Activated CD8-positive, alpha-beta memory T cell treated with anti-CD3 and anti-CD28 coated beads, Interleukin-2, amount 50 U/mL, for 24 hours (primary cell): ENCODE results near the gene GPR107.

Experiments
- DNase-seq: peaks from one replicate; pipeline ENCODE4 v3.0.0-alpha.2; 2020; ENCODE audit errors: extremely low read depth

The GPR107 gene

DNA sequence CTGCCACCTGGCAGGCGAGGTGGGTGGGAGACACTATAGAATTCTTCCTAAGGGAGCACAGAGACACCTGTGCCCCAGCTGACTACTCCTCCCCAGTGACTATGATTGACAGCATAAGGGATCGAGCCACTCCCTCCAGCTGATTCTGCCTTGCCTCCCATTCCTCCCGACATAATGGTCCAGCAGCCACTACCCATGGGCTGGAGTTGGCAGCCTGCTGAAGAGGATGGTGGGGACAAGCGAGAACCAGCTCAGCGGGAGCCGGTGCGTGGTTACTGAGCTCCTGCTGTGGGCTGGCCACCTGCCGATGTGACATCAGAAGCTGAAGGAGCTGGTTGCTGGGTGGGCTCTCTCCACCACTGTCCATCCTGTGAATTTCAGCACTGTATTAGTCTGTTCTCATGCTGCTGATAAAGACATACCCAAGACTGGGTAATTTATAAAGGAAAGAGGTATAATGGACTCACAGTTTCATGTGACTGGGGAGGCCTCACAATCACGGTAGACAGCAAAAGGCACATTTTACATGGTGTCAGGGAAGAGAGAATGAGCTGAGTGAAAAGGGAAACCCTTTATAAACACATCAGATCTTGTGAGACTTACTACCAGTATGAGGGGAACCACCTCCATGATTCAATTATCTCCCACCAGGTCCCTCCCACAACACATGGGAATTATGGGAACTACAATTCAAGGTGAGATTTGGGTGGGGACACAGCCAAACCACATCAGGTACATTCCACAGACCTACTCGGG lies 106.4 kb downstream of the GPR107 start:
- DNase-seq = no peak

DNA sequence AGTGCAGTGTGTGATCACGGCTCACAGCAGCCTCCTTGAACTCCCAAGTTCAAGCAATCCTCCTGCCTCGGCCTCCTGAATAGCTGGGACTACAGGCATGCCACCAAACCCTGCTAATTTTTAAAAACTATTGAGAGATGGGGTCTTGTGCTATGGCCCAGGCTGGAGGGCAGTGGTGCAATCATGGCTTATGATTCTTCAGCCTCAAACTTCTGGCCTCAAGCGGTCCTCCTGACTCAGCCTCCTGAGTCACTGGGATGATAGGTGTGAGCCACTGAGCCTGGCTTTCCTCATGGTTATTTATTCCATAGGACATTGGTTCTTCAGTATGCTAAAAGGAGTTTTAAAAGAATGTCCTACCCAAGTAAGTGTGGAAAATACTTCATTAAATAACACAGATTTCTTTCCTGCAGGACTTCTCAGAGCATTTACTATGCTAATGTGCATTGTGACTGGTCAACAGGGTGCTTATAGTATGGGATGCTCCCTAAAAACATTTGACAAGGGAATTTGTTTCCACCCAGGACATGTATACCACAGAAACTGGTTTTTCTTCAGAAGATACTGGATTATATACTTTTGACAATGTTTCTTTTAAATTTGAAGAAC lies 107.3 kb downstream of the GPR107 start:
- no peak for DNase-seq

DNA sequence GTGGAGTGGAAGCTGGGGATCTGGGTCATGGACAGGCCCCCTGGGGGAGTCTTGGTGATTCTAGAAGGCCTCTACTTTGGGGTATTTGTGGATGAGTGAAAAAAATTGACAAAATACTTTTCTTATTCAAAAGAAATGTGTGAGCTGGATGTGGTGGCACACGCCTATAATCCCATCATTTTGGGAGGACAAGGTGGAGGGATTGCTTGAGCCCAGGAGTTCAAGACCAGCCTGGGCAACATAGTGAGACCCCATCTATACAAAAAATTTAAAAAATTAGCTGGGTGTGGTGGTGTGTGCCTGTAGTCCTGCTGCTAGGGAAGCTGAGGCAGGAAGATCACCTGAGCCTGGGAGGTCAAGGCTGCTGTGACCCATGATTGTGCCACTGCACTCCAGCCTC lies 111.9 kb downstream of the GPR107 start:
- no peak for DNase-seq

DNA sequence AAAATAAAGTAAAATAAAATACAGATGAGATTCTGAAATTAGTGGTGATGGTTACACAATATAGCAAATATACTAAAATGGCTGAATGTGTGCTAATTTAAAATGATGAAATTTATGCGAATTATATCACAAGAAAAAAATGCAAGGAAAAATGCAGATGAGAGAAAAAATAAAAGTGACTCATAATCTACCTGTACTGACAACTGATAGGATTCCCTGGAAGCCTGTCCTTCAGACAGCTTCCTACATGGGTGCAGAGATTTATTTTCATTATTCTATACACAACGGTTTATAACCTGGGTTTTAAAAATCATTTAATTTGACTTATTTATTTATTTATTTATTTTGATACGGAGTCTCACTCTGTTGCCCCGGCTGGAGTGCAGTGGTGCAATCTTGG lies 112.7 kb downstream of the GPR107 start:
- DNase-seq = no peak

DNA sequence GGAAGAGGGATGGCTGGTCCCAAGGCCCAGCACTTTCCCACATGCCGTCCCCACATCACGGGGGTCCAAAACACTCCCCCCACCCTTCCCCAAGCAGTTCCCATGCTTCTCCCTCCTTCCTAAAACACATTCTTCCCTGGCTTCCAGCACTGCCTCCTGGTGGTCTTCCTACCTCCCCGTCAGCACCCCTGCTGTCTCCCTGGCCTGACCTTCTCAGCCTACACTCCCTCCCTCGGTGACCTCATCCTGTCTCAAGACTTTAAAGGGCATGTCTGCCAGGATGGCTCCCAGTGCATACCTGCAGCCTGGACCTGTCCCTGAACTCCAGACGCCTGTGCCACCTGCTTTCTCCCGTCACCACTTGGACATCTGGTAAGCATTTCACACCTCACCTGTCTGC lies 114.2 kb downstream of the GPR107 start:
- DNase-seq = no peak

DNA sequence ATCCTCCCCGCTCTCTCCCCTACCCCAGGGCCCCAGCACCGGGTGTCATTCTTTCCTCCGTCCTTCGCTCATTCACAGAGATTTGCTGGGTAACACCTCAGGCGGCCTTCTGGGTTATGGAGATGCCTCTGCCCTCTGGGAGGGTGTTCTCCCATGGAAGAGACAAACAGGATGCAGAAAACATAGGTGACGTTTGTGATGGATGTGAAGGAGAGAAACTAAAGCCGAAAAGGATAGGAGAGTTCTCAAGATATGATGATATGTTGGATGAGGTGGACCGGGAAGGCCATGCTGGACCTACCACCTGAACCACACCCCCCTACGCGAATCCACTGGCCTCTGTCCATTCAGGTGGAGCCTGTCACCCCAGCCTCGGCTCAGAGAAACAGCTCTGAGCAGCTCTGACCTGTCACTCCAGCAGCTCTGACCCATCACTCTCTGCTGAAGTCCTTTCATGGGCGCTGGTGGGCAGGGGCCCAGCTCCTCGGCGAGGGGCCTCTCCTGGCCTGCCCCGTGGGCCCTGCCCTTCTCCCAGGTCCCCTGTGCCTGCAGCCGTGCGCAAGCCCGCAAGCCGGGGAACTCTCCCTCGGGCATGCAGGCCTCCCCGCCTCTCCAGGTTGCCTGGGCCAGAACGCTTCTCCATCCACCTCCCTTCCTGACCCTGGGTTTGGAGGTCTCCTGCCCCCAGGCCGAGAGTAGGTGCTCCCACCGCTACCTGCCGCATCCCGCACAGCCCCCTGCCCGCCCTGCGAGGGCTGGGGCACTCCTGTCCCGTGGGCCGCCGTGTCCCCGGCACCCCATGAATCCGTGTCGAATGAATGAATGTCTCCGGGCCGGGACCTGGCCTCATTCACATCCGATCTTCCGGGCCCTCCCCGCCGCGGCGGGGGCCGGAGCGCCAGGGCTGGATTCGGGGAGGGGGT lies 117.8 kb downstream of the GPR107 start:
- no peak for DNase-seq

DNA sequence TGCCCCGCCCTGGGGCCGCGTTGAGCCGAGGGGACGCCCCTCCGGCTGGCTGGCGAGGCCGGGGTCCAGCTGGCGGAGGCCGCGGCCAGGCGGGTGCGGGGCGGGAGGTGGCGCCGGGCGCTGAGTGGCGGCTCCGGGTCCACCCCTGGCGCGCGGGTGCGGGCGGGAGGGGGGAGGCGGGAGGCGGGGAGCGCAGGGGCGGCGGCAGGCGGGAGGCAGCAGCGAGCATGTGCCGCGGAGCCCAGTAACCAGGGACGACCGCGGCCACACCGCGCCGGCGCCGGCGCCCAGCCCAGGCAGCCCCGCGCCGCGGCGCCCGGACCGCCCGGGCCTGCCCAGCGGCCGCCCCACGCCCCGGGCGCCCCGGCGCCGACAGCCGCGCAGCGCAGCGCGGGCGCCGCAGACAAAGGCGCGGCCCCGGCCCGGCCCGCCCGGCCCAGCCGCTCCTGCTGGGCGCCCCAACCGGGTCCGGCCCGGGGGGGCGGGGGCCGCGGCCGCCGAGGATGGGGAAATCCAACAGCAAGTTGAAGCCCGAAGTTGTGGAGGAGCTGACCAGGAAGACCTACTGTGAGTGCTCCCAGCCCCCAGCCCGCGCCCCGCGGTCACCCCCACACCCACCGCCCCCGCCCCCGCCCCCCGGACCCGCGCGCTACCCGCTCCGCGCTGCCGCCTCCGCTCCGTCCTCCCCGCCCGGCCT lies 118.6 kb downstream of the GPR107 start, which contains the start of gene NCS1:
NCS1 (plus strand) TSS at position 244 of the 697 bp plus-strand sequence; CDS start at position 504, 260 bp downstream.
- no peak for DNase-seq

DNA sequence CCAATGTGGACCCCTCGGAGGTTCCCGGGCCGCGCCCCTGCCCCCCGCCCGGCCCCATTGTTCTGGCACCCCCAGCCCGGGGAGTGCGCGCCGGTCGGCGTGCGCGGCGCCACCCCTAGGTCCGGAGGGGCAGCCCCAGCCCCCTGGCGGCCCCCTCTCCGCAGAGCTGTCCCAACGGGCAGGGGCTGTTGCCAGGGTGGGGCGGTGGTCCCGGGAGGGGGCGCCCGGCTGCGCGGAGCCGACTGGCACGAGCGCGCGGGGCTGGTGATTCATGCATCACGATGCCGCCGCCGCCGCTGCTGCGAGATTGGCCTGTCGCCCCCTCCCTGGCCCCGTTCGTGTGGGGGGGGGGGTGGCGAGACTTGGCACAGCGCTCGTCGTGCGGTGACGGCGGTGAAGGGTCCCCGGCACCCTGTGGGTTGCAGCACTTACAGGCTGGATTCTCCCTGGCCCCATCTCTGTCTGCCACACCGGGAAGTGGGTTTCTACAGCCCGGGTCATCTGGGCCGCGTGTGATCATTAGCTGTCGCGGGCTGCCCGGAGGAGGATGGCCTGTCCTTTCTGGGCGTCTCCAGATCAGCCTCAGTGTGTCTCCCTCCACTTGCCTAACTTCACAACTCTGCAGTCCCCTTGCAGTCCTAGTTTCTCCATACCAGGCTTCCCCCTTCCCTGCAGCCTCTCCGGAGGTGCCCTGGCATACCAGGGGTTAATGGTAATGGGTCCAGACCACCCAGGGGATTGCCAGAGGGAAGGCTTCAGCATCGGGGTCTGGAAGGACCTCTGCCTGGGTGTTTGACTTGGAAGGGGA lies 119.4 kb downstream of the GPR107 start:
- no peak for DNase-seq

DNA sequence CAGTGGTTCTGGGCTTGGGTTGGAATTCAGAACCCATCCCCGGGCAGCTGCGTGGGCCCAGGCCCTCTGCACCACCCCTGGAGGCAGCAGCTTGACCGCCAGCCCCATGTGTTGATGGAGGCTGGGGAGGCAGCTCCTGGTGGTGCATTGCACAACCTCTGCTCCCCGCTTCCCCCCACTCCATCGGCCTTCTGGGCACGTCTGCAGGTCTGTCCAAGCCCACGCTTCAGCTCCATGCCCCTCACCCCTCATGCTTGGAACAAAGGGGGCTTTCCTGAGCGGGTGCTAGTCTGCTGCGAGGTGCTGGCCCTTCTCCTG lies 119.9 kb downstream of the GPR107 start:
- DNase-seq = no peak

DNA sequence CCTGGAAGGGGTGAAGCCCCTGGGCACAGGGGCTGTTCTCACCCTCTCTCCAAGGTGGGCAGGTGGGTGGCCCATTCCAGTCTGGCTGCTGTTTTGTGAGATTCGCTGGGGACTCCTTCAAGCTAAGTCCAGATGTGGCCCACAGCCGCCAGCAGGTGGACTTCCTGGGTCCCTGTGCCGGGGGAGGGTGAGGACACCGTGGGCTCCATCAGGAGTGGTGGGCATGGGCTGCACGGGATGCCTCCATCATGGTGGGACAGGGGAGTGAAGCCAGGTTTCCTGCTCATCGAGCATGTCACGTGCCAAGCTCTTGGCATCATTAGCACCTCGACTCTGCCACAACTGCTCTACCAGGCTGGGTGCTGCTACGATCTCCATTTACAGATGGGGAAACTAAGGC lies 120.3 kb downstream of the GPR107 start:
- no peak for DNase-seq

DNA sequence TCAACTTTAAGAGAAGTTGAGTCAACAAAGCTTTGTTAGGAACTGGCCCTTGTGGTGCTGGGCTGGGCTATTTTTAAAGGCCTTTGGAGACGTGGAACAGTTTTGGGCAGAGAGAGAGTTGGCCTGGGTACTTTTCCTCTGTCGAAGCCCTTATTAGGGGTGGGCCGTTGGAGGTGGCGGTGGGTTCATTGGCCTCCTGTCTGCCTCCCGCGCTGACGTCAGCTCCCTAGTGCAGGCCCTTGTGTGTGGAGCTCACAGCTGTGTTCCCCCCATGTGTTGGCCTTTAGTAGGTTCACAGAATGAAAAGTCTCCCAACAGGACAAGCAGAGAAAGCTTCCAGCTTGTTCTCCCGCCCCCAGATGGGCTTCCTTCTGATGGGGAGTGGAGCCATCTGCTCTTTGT lies 121.2 kb downstream of the GPR107 start:
- no peak for DNase-seq

DNA sequence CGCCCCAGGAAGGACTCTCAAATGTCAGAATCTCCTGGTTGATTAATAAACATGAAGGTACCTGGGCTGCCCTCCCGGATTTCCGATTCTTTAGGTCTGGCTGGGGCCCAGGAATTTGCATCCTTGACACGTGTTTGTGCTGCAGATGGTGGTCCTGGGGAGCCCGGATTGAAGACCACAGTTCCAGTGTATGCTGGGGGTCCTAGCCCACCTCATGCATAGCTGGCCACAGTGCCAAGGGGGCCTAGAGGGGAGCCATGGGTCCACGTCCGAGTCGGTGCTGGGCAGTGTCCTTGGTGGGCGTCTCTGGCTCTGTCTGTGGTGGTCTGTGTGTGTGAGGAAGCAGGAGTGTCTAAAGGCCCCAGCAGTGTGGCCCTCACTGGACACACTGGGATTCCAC lies 121.6 kb downstream of the GPR107 start:
- DNase-seq = no peak

DNA sequence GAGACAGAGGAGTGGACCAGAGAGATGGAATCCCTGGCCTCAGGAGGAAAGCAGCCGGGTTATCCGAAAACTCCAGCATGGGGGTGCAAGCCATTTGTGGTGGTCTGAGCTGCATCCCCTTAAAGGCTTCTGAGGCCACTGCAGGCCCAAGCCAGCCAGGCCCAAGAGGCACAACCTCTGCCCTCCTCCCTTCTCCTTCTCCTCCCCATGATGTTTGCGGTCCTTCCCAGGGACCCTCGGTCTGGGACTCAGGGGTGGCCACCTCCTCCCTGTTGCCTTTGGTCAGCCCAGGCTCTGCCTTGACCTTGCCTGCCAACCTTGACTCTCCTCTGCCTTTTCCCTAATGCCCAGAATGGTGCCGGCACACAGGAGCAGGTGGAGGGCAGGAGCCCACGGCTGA lies 123.1 kb downstream of the GPR107 start:
- DNase-seq = no peak

DNA sequence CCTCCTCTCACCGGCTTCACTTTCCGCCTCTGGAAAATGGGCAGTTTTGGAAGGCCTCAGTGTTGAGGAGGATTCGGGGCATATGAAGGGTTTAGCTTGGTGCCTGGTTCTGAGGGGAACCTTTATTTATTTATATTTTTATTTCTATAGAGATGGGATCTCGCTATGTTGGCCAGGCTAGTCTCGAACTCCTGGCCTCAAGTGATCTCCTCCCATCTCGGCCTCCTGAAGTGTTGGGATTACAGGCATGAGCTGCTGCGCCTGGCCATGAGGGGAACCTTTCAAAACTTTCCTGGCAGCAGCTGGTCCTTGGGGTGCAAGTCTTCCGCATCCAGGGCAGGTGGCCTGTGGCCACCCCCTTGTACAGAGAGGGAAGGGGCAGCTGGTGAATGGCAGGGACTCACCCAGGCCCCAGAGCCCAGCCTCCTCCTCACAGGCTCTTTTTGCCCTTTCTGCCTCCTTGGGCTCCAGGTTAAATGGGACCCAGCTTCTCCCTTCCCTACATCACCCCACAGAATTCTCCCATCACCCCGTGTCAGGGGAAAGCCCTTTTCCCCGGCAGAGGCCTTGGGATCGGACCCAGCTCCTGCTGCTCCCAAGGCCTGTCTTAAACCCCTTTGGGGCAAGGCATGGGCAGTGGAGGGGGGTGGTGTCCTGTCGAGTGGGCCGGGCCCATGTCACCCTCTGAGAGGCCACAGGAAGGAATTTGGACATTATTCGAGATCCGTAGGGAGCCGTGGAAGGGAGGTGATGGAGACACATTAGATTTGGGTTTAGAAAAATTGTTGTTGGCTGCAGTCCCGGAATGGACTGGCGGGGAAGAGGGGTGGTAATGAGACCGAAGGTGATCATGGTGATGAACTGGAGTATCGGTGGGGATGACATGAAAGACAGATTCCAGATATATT lies 124.4 kb downstream of the GPR107 start:
- no peak for DNase-seq

DNA sequence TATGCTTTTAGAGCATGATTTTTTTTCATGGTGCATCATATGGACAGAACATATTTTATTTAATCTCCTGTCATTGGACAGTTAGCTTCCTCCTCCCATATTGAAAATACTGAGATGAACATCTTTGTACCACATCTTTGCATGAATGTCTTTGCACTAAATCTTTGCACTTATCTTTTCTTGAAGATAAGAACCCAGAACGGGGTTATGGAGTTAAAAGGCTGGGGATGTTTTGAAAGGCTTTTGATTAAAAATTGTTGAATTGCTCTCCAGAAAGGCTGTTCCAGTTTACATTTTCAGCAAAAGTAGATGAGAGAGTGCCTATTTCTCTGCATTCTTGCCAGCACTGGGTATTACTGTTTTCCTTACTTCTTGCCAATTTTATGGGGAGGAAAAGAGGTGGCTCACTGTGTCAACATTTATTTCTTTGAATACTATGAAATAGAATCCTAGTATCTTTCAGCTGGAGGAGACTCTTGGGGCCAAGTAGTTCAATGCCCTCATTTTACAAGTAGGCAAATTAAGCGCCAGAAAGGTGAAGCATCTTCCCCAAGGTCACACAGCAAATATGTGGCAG lies 125.7 kb downstream of the GPR107 start:
- no peak for DNase-seq

DNA sequence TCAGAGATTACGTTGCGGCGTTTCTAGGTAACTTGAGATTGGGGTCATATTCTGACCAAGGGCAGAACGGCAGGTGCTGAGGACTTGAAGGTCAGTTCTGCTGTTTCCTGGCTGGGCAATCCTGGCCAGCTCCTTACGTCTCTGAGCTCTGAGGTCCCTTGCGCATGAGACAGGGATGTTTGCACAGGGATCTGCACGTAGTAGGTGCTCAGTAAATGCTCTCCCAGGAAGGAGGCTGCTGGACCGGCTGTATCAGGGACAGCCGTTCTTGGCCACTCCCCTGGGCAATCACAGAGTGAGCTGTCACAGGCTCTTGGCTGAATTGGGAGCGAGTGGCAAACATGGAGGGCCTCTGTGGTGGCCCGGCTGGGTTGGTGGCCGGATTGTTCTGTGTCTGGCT lies 126.8 kb downstream of the GPR107 start:
- DNase-seq = no peak

DNA sequence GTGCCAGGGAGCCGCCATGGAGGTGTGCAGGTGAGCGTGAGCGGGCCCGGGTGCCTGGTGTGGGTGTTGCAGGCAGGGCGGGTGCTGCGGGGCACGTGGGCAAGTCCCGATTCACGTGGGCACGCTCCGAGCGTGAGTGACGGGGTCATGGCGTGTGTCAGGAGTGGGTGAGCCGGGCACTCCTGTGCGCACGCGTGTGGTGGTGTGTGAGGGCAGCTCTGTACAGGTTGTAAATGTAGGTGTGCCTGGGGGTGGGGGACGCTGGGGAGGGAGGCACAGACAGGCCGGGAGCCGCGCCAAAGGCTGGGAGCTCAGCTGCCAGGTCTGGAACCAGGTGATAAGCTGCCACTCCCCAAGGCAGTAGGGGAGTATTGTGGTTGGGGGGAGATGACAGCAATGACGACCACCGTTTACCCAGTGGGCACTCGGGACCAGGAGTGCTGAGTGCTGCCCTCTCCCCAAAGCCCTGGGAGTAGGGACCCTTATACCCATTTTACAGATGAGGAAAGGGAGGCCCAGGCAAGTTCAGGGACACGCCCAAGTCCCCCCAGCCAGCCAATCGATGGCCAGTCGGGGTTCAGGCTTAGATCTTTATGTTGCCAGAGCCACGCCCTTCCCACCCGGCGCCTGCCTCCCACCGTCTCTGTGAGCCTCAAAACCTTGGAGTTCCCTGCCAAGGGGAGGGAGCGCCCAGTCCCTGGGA lies 128.1 kb downstream of the GPR107 start:
- DNase-seq = no peak

DNA sequence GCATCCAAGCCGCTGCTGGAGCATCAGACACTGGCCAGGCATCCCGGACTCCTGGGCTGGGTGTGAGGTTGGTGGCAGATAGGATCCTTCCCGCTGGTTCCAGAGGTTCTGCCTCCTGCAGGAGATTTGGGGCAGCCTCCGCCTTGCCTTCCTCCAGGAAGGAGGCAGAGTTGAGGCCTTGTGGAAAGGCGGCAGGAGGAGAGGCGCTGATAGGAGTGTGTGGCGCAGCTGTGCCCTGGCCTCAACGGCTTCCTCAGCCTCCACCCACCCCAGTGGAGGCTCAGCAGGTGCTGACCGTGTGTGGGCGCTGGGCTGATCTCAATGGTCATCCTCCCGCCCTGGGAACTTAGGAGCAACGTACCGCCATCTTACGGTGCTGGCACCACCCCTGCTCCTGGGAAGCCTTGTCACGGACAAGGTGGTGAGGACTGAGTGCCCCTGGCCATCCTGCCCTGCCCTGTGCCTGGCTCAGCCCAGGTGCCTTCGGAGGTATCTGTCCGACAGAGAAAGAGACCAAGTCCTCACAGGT lies 128.7 kb downstream of the GPR107 start:
- DNase-seq = no peak
